Loucy (cell line): ENCODE measurements around the gene ULBP1.
"Not testable (repeated sequence)": the region's sequence is repeated elsewhere in the genome, so short reads cannot be mapped to it uniquely, and the experiment has no call there.

ENCODE experiments used
- H2AFZ ChIP-seq: fragments of 200-600 bp; sonication (generic); 2 replicates; pipeline ENCODE4 v1.6.0; 2016; ENCODE audit warnings: antibody characterized with exemption, mild to moderate bottlenecking, low read length, moderate library complexity
- H3F3A ChIP-seq: fragments of 200-600 bp; 2 replicates; pipeline ENCODE4 v1.6.0; 2016; ENCODE audit warnings: antibody characterized with exemption, low read depth, mild to moderate bottlenecking
- H3K27me3 ChIP-seq: fragments of 200-600 bp; sonication (generic); 2 replicates; pipeline ENCODE4 v1.6.1; 2014; ENCODE audit warnings: low read length, mild to moderate bottlenecking; ENCODE audit not compliant: insufficient read depth, poor library complexity, severe bottlenecking
- H3K36me3 ChIP-seq: fragments of 200-600 bp; sonication (generic); 2 replicates; pipeline ENCODE4 v1.6.1; 2016; ENCODE audit warnings: low read length; ENCODE audit not compliant: insufficient read depth
- H3K4me1 ChIP-seq: fragments of 200-600 bp; sonication (generic); 2 replicates; pipeline ENCODE4 v1.5.1; 2014; ENCODE audit warnings: low read length, mild to moderate bottlenecking; ENCODE audit not compliant: insufficient read depth, poor library complexity, severe bottlenecking
- H3K4me2 ChIP-seq: fragments of 200-600 bp; sonication (generic); 2 replicates; pipeline ENCODE4 v1.6.0; 2014; ENCODE audit warnings: antibody characterized with exemption, low read length, low read depth, mild to moderate bottlenecking; ENCODE audit not compliant: poor library complexity, severe bottlenecking
- H3K4me3 ChIP-seq: fragments of 200-600 bp; sonication (generic); 2 replicates; pipeline ENCODE4 v1.5.1; 2014; ENCODE audit warnings: low read length, mild to moderate bottlenecking, mixed read lengths; ENCODE audit not compliant: poor library complexity, severe bottlenecking
- H3K79me2 ChIP-seq: fragments of 200-600 bp; sonication (generic); 2 replicates; pipeline ENCODE4 v1.6.1; 2014; ENCODE audit warnings: low read length; ENCODE audit not compliant: insufficient read depth
- H3K9ac ChIP-seq: fragments of 200-600 bp; sonication (generic); 2 replicates; pipeline ENCODE4 v1.6.0; 2014; ENCODE audit warnings: mild to moderate bottlenecking, low read depth, low read length, moderate library complexity; ENCODE audit not compliant: poor library complexity, severe bottlenecking
- H3K9me2 ChIP-seq: fragments of 200-600 bp; sonication (generic); replicated peaks from 2 replicates; pipeline ENCODE4 v1.6.1; 2016; ENCODE audit warnings: low read depth, low read length, mixed read lengths
- H3K9me3 ChIP-seq: fragments of 200-600 bp; sonication (generic); 2 replicates; pipeline ENCODE4 v1.6.1; 2014; ENCODE audit warnings: mild to moderate bottlenecking, antibody characterized with exemption, low read length, low read depth; ENCODE audit not compliant: insufficient read depth
- H4K20me1 ChIP-seq: fragments of 200-600 bp; sonication (generic); 2 replicates; pipeline ENCODE4 v1.6.0; 2014; ENCODE audit warnings: antibody characterized with exemption, low read length, mild to moderate bottlenecking; ENCODE audit not compliant: insufficient read depth, poor library complexity, severe bottlenecking
- EZH2phosphoT487 ChIP-seq: fragments of 200-600 bp; IDR thresholded peaks from 2 replicates; pipeline ENCODE4 v1.6.1; 2018; ENCODE audit warnings: antibody characterized with exemption, mild to moderate bottlenecking, moderate library complexity, borderline replicate concordance
- TF ChIP-seq, protein P1 (sequence below): fragments of 200-600 bp; sonication (generic); conservative IDR thresholded peaks from 2 replicates; pipeline ENCODE4 v1.5.1; 2014; ENCODE audit warnings: mild to moderate bottlenecking, antibody characterized with exemption, low read length

The ULBP1 gene

DNA sequence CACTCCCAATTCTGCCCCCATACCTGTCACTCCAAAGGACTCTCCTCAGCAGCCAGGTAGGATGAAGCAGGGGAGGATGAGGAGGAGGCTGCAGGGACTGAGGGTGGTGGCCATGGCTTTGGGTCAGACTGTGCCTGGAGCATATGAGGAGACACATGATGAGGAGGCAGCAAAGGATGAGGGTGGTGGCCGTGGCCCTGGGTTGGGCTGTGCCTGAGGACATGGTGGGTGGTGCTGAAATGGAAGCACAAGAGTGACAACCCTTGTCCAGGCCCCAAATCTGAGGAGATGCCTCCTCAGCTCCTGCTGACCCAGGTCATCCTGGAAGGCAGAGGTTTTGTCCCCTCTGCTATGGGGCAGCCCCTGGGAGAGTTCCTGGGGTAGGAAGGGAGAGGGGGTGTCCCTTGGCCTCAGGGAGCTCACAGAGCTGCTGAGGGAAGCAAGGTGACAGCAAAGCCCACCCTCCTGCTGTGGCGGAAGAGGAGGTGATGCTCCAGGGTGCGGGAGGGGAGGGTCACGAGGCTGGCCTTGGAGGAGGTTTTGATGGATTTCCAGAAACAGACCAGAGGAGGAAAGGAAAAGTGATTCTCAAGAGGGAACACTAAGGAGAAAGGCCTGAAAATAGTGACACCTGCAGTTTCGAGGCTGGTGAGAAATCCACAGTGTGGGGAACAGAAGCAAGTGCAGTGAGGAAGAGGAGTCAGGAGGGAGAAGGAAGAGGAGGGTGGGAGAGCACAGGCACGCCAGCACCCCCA lies 45.4 kb upstream of the ULBP1 start:
- Histone ChIP-seq H3F3A (no peaks in the 10 kb centered on the region), H4K20me1 (no peaks in the 10 kb centered on the region), H3K79me2 (no peaks in the 10 kb centered on the region), H3K4me2 (no peak overlapping the region), H3K9me2 (no peaks in the 10 kb centered on the region), H3K27me3 (no peaks in the 10 kb centered on the region), H2AFZ (no peak overlapping the region), H3K9me3 (no peaks in the 10 kb centered on the region), H3K4me3 (no peak overlapping the region), H3K9ac (no peak overlapping the region), H3K36me3 (no peaks in the 10 kb centered on the region), H3K4me1 (peaks cover 3% of the 10 kb centered on the region)
- TF ChIP-seq, protein P1, sequence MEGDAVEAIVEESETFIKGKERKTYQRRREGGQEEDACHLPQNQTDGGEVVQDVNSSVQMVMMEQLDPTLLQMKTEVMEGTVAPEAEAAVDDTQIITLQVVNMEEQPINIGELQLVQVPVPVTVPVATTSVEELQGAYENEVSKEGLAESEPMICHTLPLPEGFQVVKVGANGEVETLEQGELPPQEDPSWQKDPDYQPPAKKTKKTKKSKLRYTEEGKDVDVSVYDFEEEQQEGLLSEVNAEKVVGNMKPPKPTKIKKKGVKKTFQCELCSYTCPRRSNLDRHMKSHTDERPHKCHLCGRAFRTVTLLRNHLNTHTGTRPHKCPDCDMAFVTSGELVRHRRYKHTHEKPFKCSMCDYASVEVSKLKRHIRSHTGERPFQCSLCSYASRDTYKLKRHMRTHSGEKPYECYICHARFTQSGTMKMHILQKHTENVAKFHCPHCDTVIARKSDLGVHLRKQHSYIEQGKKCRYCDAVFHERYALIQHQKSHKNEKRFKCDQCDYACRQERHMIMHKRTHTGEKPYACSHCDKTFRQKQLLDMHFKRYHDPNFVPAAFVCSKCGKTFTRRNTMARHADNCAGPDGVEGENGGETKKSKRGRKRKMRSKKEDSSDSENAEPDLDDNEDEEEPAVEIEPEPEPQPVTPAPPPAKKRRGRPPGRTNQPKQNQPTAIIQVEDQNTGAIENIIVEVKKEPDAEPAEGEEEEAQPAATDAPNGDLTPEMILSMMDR: no peak
- TF ChIP-seq EZH2phosphoT487: no peak

DNA sequence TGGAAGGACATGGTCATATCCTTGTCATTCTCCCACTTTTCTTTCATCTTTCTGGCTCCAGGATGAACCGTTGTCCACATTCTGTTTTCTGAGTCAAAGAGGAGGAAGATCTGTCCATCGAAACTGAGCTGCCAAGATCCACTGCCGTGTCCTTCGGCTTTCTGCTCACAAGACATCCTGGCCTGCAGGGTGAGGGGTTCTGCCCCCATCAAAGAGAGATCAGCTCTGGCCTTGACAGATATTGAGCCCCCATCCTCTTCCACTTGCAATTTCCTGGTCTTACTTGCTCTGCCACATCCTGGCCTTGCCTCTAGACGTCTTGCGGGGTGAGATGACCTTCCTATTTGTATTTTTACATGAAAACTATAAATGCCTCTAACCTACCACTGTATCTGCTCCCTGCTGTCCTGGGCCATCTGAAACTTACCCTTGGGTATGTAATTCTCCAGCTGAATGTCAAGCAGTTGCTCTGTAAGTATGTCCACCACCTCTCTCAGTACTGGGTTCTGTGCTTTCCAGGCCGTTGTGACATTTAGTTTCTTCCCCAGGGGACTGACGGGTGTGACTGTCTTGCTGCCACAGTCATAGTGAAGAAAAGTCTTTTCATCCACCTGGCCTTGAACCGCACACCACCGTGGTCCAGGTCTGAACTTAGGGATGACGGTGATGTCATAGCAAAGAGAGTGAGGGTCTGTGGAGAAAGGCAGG lies 44.5 kb upstream of the ULBP1 start:
- H3K9me3 ChIP-seq, H2AFZ ChIP-seq, H3K4me1 ChIP-seq, H3K79me2 ChIP-seq, H3K27me3 ChIP-seq, H3K9ac ChIP-seq, H4K20me1 ChIP-seq, H3K4me3 ChIP-seq, H3F3A ChIP-seq, H3K36me3 ChIP-seq, H3K9me2 ChIP-seq, H3K4me2 ChIP-seq: not testable (repeated sequence)

- H3K36me3 ChIP-seq: no peaks in the 10 kb centered on the region
- no peaks in the 10 kb centered on the region for H3K79me2 ChIP-seq
- H3K4me3 ChIP-seq: no peak overlapping the region
- H3K9me3 ChIP-seq: no peaks in the 10 kb centered on the region
- H2AFZ ChIP-seq: no peak overlapping the region
- no peak overlapping the region for H3K9ac ChIP-seq
- TF ChIP-seq, protein P1: no peak
- H3K4me2 ChIP-seq: no peak overlapping the region
- no peaks in the 10 kb centered on the region for H4K20me1 ChIP-seq
- peaks cover 3% of the 10 kb centered on the region for H3K4me1 ChIP-seq
- no peaks in the 10 kb centered on the region for H3K27me3 ChIP-seq
- H3F3A ChIP-seq: no peaks in the 10 kb centered on the region
- H3K9me2 ChIP-seq: no peaks in the 10 kb centered on the region
Measured at GRCh38 chr6:149919834-149920225, 43.9 kb upstream of the ULBP1 start.
